HG03039 (cell line): ENCODE results near the gene THAP11.
"Not testable (repeated sequence)": the region's sequence is repeated elsewhere in the genome, so short reads cannot be mapped to it uniquely, and the experiment has no call there.

Experiments
- ATAC-seq: cut with Tn5 transposase; IDR thresholded peaks from one replicate; pipeline ENCODE4 v1.9.1; 2021; ENCODE audit warnings: mild to moderate bottlenecking, moderate library complexity; ENCODE audit not compliant: unreplicated experiment

Gene THAP11

GRCh38 chr16:67861877-67862276 lies 19.8 kb downstream of the THAP11 start:
- ATAC-seq: no peak

GRCh38 chr16:67862623-67863583 lies 20.8 kb downstream of the THAP11 start:
- no peak for ATAC-seq

- not testable (repeated sequence) for ATAC-seq
These were observed 21.9 kb downstream of the THAP11 start for GRCh38 chr16:67864044-67864443.

DNA sequence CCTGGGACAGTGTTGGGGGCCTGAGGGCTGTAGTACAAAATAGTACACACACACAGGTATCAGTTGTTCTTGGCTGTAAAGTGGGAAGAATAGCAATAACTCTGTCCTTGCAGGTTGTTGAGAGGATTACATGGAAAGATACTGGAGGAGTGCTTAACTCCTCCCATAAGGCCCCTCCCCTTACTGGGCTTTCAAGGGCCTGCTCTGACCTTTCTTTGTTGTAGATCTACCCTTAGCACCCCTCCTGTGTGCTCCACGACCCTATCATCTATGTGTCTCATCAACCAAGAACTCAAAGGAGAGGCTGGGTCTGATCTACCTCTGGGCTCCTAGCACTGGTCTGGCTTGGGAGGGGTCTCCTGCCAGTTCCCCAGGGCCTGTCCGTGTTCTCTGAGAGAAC lies 22.5 kb downstream of the THAP11 start:
- no peak for ATAC-seq

DNA sequence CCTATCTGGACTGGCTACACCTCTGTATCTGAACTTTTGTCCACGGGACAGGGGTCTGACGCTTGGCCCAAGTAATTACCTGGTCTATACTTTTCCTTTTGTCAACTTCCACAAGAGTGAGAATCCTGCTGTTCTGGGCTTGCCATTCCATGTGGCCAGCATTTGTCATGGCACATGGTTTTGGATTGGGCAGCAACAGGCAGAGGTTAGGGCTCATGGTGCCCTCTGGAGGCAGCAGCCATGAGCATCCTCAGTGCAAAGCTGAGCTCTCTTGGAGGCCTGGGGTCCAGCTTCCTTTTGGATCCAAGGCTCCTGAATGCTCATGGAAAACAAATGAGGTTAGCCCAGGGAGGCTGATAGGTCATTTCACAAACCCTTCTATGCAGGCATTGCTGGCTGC lies 23.2 kb downstream of the THAP11 start:
- ATAC-seq: no peak

- ATAC-seq: no peak
These were observed 26.2 kb downstream of the THAP11 start for GRCh38 chr16:67868290-67868689.

DNA sequence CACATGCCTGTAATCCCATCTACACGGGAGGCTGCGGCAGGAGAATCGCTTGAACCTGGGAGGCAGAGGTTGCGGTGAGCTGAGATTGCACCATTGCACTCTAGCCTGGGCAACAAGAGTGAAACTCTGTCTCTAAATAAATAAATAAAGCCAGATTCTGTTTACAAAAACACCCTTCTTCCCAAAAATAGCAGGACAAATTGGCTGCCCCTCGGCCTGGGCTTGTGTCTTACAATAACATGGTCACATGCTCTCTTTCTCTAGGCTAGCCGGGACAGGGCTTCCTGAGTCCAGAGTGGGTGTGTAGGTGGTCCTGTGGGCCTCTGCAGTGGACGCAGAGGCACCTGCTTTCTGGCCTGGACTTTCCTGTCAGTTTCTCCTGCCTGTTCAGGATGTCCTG lies 27.5 kb downstream of the THAP11 start:
- no peak for ATAC-seq

DNA sequence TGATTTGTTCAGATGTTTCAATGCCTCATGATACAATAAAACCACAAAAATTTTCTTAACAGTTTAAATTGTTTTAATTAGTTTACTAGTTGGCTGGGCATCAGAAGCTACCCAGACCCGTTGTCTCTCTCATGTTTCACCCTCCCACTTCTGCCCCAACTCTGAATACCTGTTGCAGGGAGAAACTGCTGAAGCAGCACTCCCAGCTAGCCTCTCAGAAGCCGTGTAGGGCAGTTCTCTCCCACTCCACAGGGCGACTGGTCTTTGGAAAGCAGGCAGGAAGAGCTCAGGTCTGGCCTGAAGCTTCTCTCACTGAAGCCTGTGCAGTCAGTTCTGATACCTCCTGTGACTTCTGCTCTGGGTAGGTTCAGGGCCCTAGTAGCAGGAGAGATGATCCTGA lies 29.1 kb downstream of the THAP11 start:
- ATAC-seq: no peak

DNA sequence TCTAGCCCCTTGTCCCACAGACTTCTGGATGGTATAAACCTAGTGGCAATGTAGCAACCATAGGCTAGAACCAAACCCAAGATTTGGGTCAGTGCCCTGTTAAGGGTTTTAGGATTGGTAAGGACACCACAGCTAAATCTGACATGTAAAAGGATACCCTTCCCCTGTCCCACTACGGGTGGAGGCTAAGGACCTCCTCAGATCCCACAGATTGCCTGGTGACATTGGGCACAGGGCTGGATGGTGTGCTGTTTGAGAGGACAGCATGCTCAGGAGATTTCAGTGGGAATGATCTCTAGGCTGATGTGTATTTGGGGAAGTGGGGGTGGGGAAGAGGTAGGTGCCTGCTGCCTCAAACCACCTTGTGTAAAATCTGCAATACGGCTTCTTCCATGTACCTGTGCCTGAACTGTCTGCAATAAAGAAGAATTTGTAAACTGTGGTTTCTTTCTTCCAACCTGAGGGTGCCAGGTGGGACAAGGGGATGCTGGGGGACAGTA lies 30.1 kb downstream of the THAP11 start:
- ATAC-seq: no peak

- peak; percentile 51 for ATAC-seq
These were observed 30.7 kb downstream of the THAP11 start, which contains the start of gene EDC4 for GRCh38 chr16:67872631-67873434. EDC4 (plus strand) TSS chr16:67873052; CDS start chr16:67873262, 210 bp downstream.

GRCh38 chr16:67873435-67874370 lies 31.6 kb downstream of the THAP11 start:
- no peak for ATAC-seq

DNA sequence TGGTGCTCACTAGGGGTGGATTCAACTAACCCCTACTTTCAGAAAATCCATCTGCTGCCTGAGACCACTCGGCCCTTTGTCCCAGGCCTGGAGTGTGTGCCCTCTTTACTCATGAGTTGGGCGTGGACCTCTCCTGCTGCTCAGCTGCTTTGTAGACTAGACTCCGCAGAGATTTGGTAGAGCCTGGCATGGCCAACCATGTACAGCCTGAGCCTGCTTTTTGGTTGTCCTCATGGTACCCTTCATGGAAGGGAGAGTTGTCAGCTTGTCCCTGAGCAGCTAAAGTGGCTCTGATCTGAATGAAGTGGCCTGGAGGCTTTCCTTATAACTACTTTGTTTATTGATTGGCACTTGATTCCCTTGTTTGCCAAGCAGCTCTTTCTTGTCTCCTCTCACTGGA lies 32.3 kb downstream of the THAP11 start:
- no peak for ATAC-seq

DNA sequence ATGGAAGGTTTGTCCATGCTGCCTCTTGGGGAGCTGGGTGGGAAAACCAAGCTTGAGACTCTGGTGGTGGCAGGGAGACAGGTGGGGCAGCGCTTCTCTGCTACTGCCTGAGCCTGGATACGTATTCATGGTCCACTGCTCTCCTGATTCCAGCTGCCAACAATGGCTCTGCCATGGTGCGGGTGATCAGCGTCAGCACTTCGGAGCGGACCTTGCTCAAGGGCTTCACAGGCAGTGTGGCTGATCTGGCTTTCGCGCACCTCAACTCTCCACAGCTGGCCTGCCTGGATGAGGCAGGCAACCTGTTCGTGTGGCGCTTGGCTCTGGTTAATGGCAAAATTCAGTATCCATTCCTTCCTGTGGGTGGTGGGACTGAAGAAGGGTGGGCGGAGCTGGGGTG lies 34.9 kb downstream of the THAP11 start:
- ATAC-seq: no peak

- ATAC-seq: no peak
These were observed 36.1 kb downstream of the THAP11 start for GRCh38 chr16:67878232-67878631.

GRCh38 chr16:67878846-67879245 lies 36.7 kb downstream of the THAP11 start:
- ATAC-seq: no peak

GRCh38 chr16:67879462-67879861 lies 37.3 kb downstream of the THAP11 start:
- no peak for ATAC-seq

- no peak for ATAC-seq
These were observed 37.8 kb downstream of the THAP11 start for GRCh38 chr16:67879936-67880335.

DNA sequence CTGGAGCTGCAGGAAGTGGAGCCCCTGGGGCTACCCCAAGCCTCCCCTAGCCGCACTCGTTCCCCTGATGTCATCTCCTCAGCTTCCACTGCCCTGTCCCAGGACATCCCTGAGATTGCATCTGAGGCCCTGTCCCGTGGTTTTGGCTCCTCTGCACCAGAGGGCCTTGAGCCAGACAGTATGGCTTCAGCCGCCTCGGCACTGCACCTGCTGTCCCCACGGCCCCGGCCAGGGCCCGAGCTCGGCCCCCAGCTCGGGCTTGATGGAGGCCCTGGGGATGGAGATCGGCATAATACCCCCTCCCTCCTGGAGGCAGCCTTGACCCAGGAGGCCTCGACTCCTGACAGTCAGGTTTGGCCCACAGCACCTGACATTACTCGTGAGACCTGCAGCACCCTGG lies 38.5 kb downstream of the THAP11 start:
- ATAC-seq: no peak

- no peak for ATAC-seq
These were observed 39.6 kb downstream of the THAP11 start for GRCh38 chr16:67881621-67882161.
